NB4 (cell line): ENCODE measurements around the gene SEMA5A.

Experiments used
- CTCF ChIP-seq: IDR thresholded peaks from one replicate; pipeline ENCODE4 v1.5.1; 2012; ENCODE audit warnings: low read depth, low read length
- MAX ChIP-seq: IDR thresholded peaks from 2 replicates; pipeline ENCODE4 v1.6.1; 2011; ENCODE audit warnings: low read depth, low read length
- MYC ChIP-seq: IDR thresholded peaks from 2 replicates; pipeline ENCODE4 v1.6.1; 2011; ENCODE audit warnings: low read depth, low read length
- POLR2A ChIP-seq: IDR thresholded peaks from 2 replicates; pipeline ENCODE4 v1.6.1; 2011; ENCODE audit warnings: mild to moderate bottlenecking; ENCODE audit not compliant: insufficient read length; ENCODE audit errors: extremely low read depth

GRCh38 chr5:9104571-9105339 lies 441.1 kb downstream of the SEMA5A start:
- TF ChIP-seq CTCF (no peak), MYC (no peak), POLR2A (no peak), MAX (no peak)
